Spleen (tissue), 7 donors: ENCODE measurements around the gene PDXDC1.

Experiments
- CTCF ChIP-seq, 11 experiments: fragments of 200-600 bp in 7 of 11; fragments of 450-650 bp in 4 of 11; sonication (generic) in 4 of 11; IDR thresholded peaks in 8 of 11; conservative IDR thresholded peaks in 3 of 11; 1 replicate in 7 of 11; 2 replicates in 4 of 11; pipeline versions ENCODE4 v1.4.0 to v1.8.0; 2016 to 2021; ENCODE audit warnings: antibody characterized with exemption in 11 of 11, inconsistent platforms in 4 of 11, mild to moderate bottlenecking in 1 of 11
- POLR2A ChIP-seq, 3 donors: fragments of 450-650 bp; IDR thresholded peaks; one replicate each; pipeline ENCODE4 v1.5.1; 2017; ENCODE audit warnings: antibody characterized with exemption in 3 of 3, mild to moderate bottlenecking in 1 of 3
- donor health status: DM: no; HTN: no; CAD: no; lungs with moderate emphysema.
- donor health status: DM: no; HTN: no; CAD: no.
- donor health status: DM: no; HTN: no; CAD: no.

GRCh38 chr16:15035163-15035729, 60.4 kb downstream of the PDXDC1 start:
- TF ChIP-seq CTCF (IDR thresholded peaks at IDR 0.05 in 8 of 11, conservative IDR thresholded peaks at IDR 0.05 in 3 of 11): no peak
- TF ChIP-seq POLR2A (IDR thresholded peaks at IDR 0.05): no peak
